T-helper 1 cell treated with Interleukin-12 subunit alpha and Interleukin-12 subunit beta and Interleukin-4 antibody, amounts not matched to agents 30 μg/mL and 1 μg/mL, for 36 hours (primary cell): ENCODE results near the gene TMEM164.

ENCODE experiments used
- H3K27ac Mint-ChIP-seq: one replicate; pipeline ENCODE4 v1.8.0; 2021; ENCODE audit warnings: mild to moderate bottlenecking, mixed read lengths
- H3K27me3 Mint-ChIP-seq: one replicate; pipeline ENCODE4 v1.8.0; 2021; ENCODE audit warnings: low read depth, mixed read lengths
- H3K36me3 Mint-ChIP-seq: one replicate; pipeline ENCODE4 v1.8.0; 2021; ENCODE audit warnings: low read depth, mixed read lengths
- H3K4me1 Mint-ChIP-seq: one replicate; pipeline ENCODE4 v1.8.0; 2021; ENCODE audit warnings: low read depth, mixed read lengths
- H3K4me3 Mint-ChIP-seq: one replicate; pipeline ENCODE4 v1.8.0; 2021; ENCODE audit warnings: mild to moderate bottlenecking, moderate library complexity, mixed read lengths
- H3K9me3 Mint-ChIP-seq: one replicate; pipeline ENCODE4 v1.8.0; 2021; ENCODE audit warnings: mixed read lengths

The TMEM164 gene

DNA sequence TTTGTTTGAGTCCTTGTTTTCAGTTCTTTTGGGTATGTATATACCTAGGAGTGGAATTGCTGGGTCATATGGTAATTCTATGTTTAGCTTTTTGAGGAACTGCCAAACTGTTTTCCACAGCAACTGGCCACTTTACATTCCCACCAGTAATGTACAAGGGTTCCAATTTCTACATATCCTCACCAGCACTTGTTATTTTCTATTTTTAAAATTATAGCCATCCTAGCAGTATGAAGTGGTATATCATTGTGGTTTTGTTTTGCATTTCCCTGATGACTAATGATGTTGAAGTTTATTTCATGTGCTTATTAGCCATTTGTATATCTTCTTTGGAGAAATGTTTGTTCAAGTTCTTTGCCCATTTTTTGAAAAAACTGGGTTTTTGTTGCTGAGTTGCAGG, 39.6 kb downstream of the TMEM164 start:
- Mint-ChIP-seq H3K36me3 (no peaks in the 10 kb centered on the region), H3K27ac (no peak overlapping the region), H3K4me1 (peaks cover 4% of the 10 kb centered on the region), H3K4me3 (no peak overlapping the region), H3K27me3 (no peaks in the 10 kb centered on the region), H3K9me3 (no peaks in the 10 kb centered on the region)

DNA sequence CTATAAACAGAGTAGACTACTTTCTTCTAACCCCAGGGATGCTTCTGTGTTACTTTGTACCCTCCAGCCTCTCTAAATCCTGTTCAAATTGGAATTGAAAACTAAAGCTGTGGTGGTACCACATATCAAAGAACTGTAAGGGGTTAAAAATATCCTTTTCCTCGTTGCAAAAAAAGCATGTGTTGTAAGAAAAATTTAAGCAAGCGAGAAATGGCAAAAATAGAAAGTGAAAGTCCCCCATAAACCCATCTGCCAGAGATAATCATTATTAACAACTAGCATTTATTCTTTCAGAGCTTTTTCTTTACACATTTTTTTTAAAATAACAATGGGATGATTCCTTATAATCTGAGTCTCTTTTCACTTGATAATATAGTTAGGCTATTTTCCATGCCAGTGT, 40.6 kb downstream of the TMEM164 start:
- Mint-ChIP-seq H3K27ac (no peak overlapping the region), H3K9me3 (no peaks in the 10 kb centered on the region), H3K27me3 (no peaks in the 10 kb centered on the region), H3K36me3 (peaks cover 2% of the 10 kb centered on the region), H3K4me1 (peaks cover 4% of the 10 kb centered on the region), H3K4me3 (no peak overlapping the region)

DNA sequence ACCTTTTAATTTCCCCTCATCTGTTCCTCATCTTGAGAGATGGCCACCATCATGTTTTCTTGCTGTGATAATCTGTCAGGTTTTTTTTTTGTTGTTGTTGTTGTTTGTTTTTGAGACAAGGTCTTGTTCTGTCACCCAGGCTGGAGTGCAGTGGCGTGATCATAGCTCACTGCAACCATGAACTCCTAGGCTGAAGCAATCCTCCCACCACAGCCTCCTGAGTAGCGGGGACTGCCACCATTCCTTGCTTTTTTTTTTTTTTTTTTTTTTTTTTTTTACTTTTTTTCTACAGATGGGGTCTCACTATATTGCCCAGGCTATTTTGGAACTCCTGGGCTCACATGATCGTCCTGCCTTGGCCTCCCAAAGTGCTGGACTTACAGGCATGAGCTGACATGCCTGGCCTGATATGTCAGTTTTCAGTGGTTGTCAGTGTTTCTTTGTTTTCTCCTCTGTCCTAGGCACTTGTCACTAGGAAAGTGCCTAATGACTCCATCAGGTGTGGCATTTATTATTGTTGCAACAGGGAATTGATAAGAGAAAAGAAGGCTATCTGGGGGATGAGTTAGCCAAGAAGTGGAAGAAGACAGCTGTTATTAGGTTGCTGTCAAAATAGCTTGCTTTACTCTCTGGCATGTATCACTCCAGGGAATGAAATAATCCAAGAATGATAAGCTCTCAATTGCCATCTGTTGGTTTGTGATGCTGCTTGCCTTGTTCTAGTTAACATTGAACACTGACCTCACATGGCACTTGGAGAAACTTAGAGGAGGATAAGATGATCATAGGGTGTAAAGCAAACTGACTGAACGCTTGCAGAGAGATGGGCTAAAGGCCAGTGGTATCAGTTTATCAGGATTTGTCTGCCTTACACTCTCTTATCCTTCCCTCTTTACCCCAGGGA, 41.7 kb downstream of the TMEM164 start:
- Mint-ChIP-seq H3K4me1 (peaks cover 4% of the 10 kb centered on the region), H3K27ac (no peak overlapping the region), H3K9me3 (no peaks in the 10 kb centered on the region)

DNA sequence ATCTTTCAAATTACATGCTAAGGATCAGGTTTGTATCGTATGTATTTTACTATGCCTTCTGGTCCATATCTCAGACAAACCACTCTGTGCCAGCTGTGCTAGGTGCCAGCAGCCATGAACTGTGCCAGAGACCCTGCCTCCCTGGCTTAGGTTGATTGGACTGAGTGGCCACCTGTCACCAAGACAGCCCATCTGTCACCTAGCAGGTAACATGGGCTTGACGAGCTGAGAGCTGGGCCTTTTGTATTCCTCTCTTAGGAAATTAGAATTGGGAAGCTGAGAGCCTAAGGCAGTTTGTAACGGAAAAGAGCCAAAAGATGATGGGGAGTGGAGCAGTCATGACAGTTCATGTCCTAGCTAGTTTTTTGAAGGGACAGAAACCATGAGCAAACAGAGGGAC, 42.5 kb downstream of the TMEM164 start:
- Mint-ChIP-seq H3K27ac (no peak overlapping the region), H3K4me1 (peaks cover 4% of the 10 kb centered on the region), H3K4me3 (no peak overlapping the region)

More for the DNA sequence above, 41.7 kb downstream of the TMEM164 start:
- no peaks in the 10 kb centered on the region for H3K27me3 Mint-ChIP-seq
- H3K4me3 Mint-ChIP-seq, result no peak overlapping the region
- H3K36me3 Mint-ChIP-seq, result peaks cover 5% of the 10 kb centered on the region

DNA sequence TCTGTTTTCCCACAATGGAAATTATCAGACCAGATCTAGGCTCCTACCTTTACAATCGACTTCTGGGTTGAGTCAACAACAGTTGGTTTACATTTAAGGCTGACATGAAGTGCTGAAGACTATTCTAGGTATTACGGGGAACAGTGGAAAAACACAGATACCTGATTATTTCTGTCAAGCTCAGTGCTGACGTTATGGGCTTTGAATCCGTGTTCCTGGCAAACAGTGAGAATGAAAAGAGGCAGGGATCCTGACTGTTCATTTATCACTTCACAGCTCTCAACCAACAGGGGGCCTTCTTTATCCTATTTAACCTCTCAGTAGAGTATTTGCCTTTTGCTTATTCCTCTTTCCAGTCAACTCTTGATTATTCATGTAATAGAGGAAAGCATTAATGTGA, 43.1 kb downstream of the TMEM164 start:
- no peaks in the 10 kb centered on the region for H3K9me3 Mint-ChIP-seq
- no peaks in the 10 kb centered on the region for H3K27me3 Mint-ChIP-seq
- H3K4me1 Mint-ChIP-seq, result peaks cover 6% of the 10 kb centered on the region
- no peak overlapping the region for H3K4me3 Mint-ChIP-seq
- peaks cover 5% of the 10 kb centered on the region for H3K36me3 Mint-ChIP-seq
- no peak overlapping the region for H3K27ac Mint-ChIP-seq

More for the DNA sequence above, 42.5 kb downstream of the TMEM164 start:
- no peaks in the 10 kb centered on the region for H3K9me3 Mint-ChIP-seq
- H3K36me3 Mint-ChIP-seq, result peaks cover 5% of the 10 kb centered on the region
- H3K27me3 Mint-ChIP-seq, result no peaks in the 10 kb centered on the region

DNA sequence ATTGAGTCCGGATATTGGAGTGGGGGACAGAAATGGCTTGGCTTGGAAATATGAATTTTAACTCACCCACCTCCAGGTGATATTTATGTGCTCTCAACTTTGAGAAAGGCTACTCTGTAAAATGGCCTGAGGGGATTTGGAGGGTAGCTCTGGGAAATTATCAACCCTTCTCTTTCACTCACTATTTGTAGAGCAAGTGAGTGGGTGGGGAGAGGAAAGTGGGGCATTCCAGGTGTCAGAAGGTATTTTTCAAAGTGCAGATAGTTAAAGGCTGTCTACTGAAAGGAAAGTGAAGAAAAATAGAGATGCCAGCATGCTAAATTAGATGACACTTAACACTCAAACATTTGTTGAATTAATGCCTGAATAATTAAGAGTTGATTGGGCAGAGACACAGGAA, 44.1 kb downstream of the TMEM164 start:
- Mint-ChIP-seq H3K36me3 (peaks cover 5% of the 10 kb centered on the region), H3K9me3 (no peaks in the 10 kb centered on the region), H3K4me3 (no peak overlapping the region), H3K27me3 (no peaks in the 10 kb centered on the region), H3K4me1 (peaks cover 6% of the 10 kb centered on the region), H3K27ac (no peak overlapping the region)

DNA sequence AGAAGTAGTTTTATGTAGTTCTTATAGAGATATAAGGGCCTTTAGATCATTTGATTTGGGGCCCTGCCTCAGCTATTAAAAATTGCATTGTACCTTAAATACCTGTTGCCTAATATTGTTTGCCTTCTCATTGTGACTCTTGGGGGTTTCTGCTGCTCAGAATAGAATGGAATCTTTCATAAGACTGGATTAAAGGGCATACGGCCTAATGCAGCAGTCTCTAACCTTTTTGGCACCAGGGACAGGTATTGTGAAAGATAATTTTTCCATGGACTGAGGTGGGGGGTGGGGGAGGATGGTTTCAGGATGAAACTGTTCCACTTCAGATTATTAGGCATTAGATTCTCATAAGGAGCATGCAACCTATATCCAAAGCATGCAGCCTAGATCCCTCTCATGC, 46.2 kb downstream of the TMEM164 start:
- peaks cover 16% of the 10 kb centered on the region for H3K36me3 Mint-ChIP-seq
- H3K27ac Mint-ChIP-seq, result no peak overlapping the region
- no peaks in the 10 kb centered on the region for H3K9me3 Mint-ChIP-seq
- H3K4me1 Mint-ChIP-seq, result peaks cover 2% of the 10 kb centered on the region
- no peaks in the 10 kb centered on the region for H3K27me3 Mint-ChIP-seq
- H3K4me3 Mint-ChIP-seq, result no peak overlapping the region

DNA sequence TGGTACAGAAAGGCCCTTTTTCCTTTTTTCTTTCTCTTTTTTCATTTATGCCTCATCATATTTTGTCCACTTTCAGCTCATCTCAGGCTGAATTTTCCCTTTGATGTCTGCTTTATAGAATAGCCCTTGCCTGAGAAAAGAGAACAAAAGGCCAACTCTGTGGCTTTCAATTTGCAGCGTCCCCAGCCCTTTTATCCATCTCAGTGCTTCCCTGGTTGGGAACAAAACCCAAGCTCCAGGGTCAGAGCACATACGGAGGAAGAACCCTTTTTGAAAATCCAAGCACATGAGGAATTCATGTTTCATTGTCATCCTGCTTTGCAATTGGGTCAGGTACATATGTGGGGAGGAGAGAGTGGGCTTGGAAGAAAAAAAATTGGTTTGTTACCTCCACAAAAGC, 47.5 kb downstream of the TMEM164 start:
- Mint-ChIP-seq H3K27me3 (no peaks in the 10 kb centered on the region), H3K36me3 (peaks cover 18% of the 10 kb centered on the region)

DNA sequence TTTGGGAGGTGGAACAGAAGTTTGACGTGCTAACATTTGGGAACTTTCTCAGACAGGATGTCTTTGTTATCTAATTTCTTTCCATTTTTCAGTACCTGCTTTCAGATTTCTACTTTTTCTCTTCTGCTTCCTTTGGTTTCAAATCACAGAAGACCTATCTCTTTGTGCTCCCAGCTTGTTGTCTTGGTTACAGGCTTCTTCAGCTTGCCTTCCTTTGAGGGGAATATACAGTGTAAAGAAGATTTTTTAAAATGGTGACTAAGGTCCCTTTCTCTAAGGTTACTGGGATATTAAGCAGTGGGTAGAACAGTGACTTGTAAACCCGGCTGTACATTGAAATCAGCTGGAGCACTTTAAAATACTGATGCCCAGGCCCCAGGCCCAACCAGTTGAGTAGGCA, 48.0 kb downstream of the TMEM164 start:
- H3K36me3 Mint-ChIP-seq, result peaks cover 21% of the 10 kb centered on the region
- no peak overlapping the region for H3K27ac Mint-ChIP-seq
- no peaks in the 10 kb centered on the region for H3K27me3 Mint-ChIP-seq
- no peaks in the 10 kb centered on the region for H3K9me3 Mint-ChIP-seq
- no peak overlapping the region for H3K4me3 Mint-ChIP-seq
- H3K4me1 Mint-ChIP-seq, result peaks cover 4% of the 10 kb centered on the region

More for the DNA sequence above, 47.5 kb downstream of the TMEM164 start:
- H3K27ac Mint-ChIP-seq, result no peak overlapping the region
- H3K9me3 Mint-ChIP-seq, result no peaks in the 10 kb centered on the region
- peaks cover 2% of the 10 kb centered on the region for H3K4me1 Mint-ChIP-seq
- no peak overlapping the region for H3K4me3 Mint-ChIP-seq

DNA sequence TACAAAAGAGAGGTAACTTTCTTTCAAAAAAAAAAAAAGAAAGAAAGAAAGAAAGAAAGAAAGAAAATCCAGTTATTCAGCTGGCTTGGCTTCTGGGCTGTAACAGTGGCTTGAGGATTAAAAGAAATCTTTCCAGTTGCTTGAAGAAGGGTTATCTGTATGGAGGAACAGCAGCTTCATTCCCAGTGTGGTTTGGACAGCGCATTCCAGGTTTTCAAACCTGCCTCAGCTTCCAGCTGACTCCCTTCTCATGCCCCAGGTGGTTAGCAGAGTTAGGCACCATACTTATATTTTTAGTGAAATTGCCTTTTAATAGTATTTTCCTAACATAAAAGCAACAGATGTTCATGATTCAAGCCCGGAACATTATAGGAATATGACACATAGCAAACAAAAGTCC, 48.6 kb downstream of the TMEM164 start:
- H3K9me3 Mint-ChIP-seq, result no peaks in the 10 kb centered on the region
- peaks cover 25% of the 10 kb centered on the region for H3K36me3 Mint-ChIP-seq
- no peak overlapping the region for H3K4me3 Mint-ChIP-seq
- no peak overlapping the region for H3K27ac Mint-ChIP-seq
- no peaks in the 10 kb centered on the region for H3K27me3 Mint-ChIP-seq
- H3K4me1 Mint-ChIP-seq, result peaks cover 4% of the 10 kb centered on the region

DNA sequence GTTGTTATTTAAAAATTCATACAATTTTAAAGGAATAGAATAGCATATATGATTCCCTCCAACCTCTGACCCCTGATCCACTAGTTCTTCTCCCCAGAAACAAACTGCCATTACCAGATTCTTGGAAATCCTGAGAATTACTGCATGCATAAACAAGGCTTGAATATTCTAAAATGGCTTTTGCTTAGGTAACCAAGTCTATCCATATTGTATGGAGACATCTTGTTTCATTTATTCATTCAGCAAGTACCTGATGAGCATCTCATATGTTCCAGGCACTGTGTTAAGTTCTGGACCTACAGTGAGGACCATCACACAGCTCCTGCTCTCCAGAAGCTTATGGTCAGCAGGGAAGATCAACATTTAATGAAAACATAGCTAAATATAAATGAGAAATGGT, 49.4 kb downstream of the TMEM164 start:
- H3K27me3 Mint-ChIP-seq, result no peaks in the 10 kb centered on the region
- no peak overlapping the region for H3K27ac Mint-ChIP-seq
- peaks cover 4% of the 10 kb centered on the region for H3K4me1 Mint-ChIP-seq
- no peaks in the 10 kb centered on the region for H3K9me3 Mint-ChIP-seq
- peaks cover 25% of the 10 kb centered on the region for H3K36me3 Mint-ChIP-seq
- H3K4me3 Mint-ChIP-seq, result no peak overlapping the region

DNA sequence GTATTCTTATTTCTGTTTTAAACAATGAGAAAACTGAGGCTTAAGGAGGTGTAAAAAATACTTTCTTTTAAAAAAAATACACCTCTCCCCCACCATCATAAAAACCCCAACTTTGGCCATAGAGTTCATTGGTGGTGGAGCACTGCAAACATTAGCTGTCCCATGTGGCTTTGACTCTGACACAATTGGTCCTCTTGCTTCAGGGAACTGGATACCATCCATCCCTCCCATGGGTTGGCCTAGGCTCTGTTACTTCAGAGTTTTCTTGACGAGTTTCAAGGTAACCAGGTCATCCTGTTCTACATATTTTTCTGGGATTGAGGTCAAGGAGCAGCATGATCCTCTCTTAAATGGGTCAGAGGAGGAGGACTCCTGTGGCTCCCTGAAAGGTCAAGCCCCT, 50.5 kb downstream of the TMEM164 start:
- peaks cover 4% of the 10 kb centered on the region for H3K4me1 Mint-ChIP-seq
- H3K9me3 Mint-ChIP-seq, result no peaks in the 10 kb centered on the region
- H3K4me3 Mint-ChIP-seq, result no peak overlapping the region
- no peak overlapping the region for H3K27ac Mint-ChIP-seq
- H3K27me3 Mint-ChIP-seq, result no peaks in the 10 kb centered on the region
- peaks cover 23% of the 10 kb centered on the region for H3K36me3 Mint-ChIP-seq

DNA sequence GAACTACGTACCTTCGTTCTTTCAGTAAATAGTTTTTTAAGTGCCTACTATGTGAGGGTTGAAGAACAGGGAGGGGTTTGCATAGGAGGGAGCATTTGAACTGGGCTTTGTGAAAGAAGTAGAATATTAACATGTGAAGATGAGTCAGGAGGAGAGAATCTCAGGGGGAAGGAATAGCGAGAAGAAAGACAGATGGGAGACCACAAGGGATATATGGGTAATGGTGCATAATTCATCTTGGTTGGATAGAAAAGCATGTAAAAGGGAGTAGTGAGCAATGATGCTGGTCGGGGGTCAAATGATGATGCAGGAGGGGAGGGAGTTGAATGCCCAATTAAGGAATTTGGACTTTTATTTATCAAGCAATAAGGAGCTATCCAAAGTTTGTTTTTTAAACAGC, 52.7 kb downstream of the TMEM164 start:
- no peak overlapping the region for H3K27ac Mint-ChIP-seq
- H3K27me3 Mint-ChIP-seq, result no peaks in the 10 kb centered on the region
- peaks cover 20% of the 10 kb centered on the region for H3K36me3 Mint-ChIP-seq
- no peak overlapping the region for H3K4me3 Mint-ChIP-seq
- peaks cover 4% of the 10 kb centered on the region for H3K4me1 Mint-ChIP-seq
- no peaks in the 10 kb centered on the region for H3K9me3 Mint-ChIP-seq

DNA sequence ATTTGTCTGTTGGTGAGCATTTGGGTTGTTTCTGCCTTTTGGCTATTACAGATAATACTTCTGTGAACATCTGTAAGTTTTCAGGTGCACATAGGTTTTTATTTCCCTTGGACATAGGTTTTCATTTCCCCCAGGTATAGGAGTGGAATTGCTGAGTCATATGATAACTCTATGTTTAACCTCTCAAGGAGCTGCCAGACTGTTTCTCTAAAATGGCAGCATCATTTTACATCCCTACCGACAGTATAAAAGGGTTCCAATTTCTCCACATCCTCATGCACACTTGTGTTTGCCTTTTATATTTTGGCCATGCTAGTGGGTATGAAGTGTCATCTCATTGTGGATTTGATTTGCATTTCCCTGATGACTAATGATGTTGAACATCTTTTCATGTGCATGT, 53.5 kb downstream of the TMEM164 start:
- peaks cover 2% of the 10 kb centered on the region for H3K4me1 Mint-ChIP-seq
- peaks cover 20% of the 10 kb centered on the region for H3K36me3 Mint-ChIP-seq
- H3K27me3 Mint-ChIP-seq, result no peaks in the 10 kb centered on the region
- no peak overlapping the region for H3K4me3 Mint-ChIP-seq
- no peaks in the 10 kb centered on the region for H3K9me3 Mint-ChIP-seq
- no peak overlapping the region for H3K27ac Mint-ChIP-seq

DNA sequence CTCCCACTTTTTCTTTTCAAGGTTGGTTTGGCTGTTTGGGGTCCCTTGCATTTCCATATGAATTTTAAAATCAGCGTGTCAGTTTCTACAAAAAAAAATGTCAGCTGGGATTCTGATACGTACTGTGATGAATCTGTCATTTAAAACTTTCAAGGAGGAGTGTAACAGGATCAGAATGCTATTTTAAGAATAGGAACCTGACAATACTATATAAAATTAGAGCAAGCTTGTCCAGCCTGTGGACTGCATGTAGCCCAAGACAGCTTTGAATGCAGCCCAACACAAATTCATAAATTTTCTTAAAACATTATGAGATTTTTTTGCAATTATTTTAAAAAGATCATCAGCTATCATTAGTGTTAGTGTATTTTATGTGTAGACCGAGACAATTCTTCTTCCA, 56.5 kb downstream of the TMEM164 start:
- H3K4me1 Mint-ChIP-seq, result peaks cover 4% of the 10 kb centered on the region
- H3K27me3 Mint-ChIP-seq, result no peaks in the 10 kb centered on the region
- no peak overlapping the region for H3K4me3 Mint-ChIP-seq
- H3K36me3 Mint-ChIP-seq, result peaks cover 7% of the 10 kb centered on the region
- H3K27ac Mint-ChIP-seq, result no peak overlapping the region
- no peaks in the 10 kb centered on the region for H3K9me3 Mint-ChIP-seq
